SK-N-SH (cell line): ENCODE results near the gene AAMP. TPM values are rescaled to one million over a fixed set of nuclear protein-coding genes. Genes with fewer than 3 reads are reported as not detected.

ENCODE experiments used
- CTCF ChIA-PET: fragments of 300-600, 350-600 bp; formaldehyde crosslinking; extraction: SDS; loops from one replicate; lab custom pipeline; 2021; lab: Yijun Ruan, JAX
- POLR2A ChIA-PET: fragments of 350-600 bp; sonication (Branson Sonifier 250); formaldehyde crosslinking; extraction: SDS; loops from one replicate; lab custom pipeline; 2020; ENCODE audit warnings: antibody characterized with exemption, inconsistent platforms; lab: Yijun Ruan, JAX
- DNase-seq: peaks from one replicate; pipeline ENCODE4 v3.0.0; 2012
- H2AFZ ChIP-seq: fragments of 200-600 bp; sonication (generic); 2 replicates; pipeline ENCODE4 v1.8.1; 2016; ENCODE audit warnings: antibody characterized with exemption, mild to moderate bottlenecking, low read depth
- H3F3A ChIP-seq: fragments of 200-600 bp; sonication (generic); replicated peaks from 2 replicates; pipeline ENCODE3; 2016; ENCODE audit warnings: antibody characterized with exemption, mild to moderate bottlenecking; ENCODE audit not compliant: insufficient read depth
- H3K27ac ChIP-seq, 2 experiments: fragments of 200-500 bp in 1 of 2; fragments of 200-600 bp in 1 of 2; sonication (Bioruptor generic) in 1 of 2; sonication (generic), shearing (Covaris generic) in 1 of 2; 2 replicates each; pipeline versions ENCODE4 v1.5.1 to v1.6.1; 2014 to 2016; ENCODE audit warnings: low read depth in 2 of 2, inconsistent platforms in 1 of 2, low read length in 1 of 2, mild to moderate bottlenecking in 1 of 2, mixed read lengths in 1 of 2
- H3K27me3 ChIP-seq: fragments of 200-600 bp; sonication (generic), shearing (Covaris generic); 2 replicates; pipeline ENCODE4 v1.6.1; 2016; ENCODE audit warnings: mixed run types; ENCODE audit not compliant: insufficient read depth
- H3K36me3 ChIP-seq, 2 experiments: fragments of 200-500 bp in 1 of 2; fragments of 200-600 bp in 1 of 2; sonication (Bioruptor generic) in 1 of 2; sonication (generic) in 1 of 2; replicated peaks in 1 of 2; 2 replicates each; pipeline versions ENCODE3 to v1.5.1; 2014 to 2016; ENCODE audit warnings: low read length in 1 of 2, mild to moderate bottlenecking in 1 of 2; ENCODE audit not compliant: insufficient read depth in 2 of 2, control insufficient read depth in 1 of 2
- H3K4me1 ChIP-seq, 2 experiments: fragments of 200-500 bp in 1 of 2; fragments of 200-600 bp in 1 of 2; sonication (Bioruptor generic) in 1 of 2; sonication (generic), shearing (Covaris generic) in 1 of 2; 2 replicates each; pipeline versions ENCODE4 v1.5.1 to v1.6.1; 2014 to 2016; ENCODE audit warnings: low read depth in 1 of 2, low read length in 1 of 2, mixed run types in 1 of 2; ENCODE audit not compliant: insufficient read depth in 2 of 2, control insufficient read depth in 1 of 2
- H3K4me2 ChIP-seq: fragments of 200-600 bp; sonication (generic), shearing (Covaris generic); 2 replicates; pipeline ENCODE4 v1.6.1; 2017; ENCODE audit warnings: mixed run types
- H3K4me3 ChIP-seq, 2 experiments: fragments of 200-500 bp in 1 of 2; fragments of 200-600 bp in 1 of 2; sonication (Bioruptor generic) in 1 of 2; sonication (generic), shearing (Covaris generic) in 1 of 2; 2 replicates each; pipeline versions ENCODE4 v1.5.1 to v1.8.1; 2014 to 2016; ENCODE audit warnings: low read depth in 2 of 2, inconsistent platforms in 1 of 2, low read length in 1 of 2, mild to moderate bottlenecking in 1 of 2, mixed read lengths in 1 of 2, moderate library complexity in 1 of 2
- H3K79me2 ChIP-seq: fragments of 200-600 bp; sonication (generic); 2 replicates; pipeline ENCODE4 v1.8.1; 2017; ENCODE audit warnings: mild to moderate bottlenecking; ENCODE audit not compliant: insufficient read depth
- H3K9ac ChIP-seq: fragments of 200-600 bp; sonication (generic); 2 replicates; pipeline ENCODE4 v1.6.1; 2017; ENCODE audit warnings: mixed run types
- H3K9me2 ChIP-seq: fragments of 200-600 bp; sonication (generic); 2 replicates; pipeline ENCODE4 v1.6.1; 2017; ENCODE audit warnings: mixed run types
- H3K9me3 ChIP-seq: fragments of 200-600 bp; sonication (generic); 2 replicates; pipeline ENCODE4 v1.6.1; 2017; ENCODE audit warnings: mixed run types, mild to moderate bottlenecking, moderate library complexity
- H4K20me1 ChIP-seq: fragments of 200-600 bp; sonication (generic); 2 replicates; pipeline ENCODE4 v1.6.1; 2017; ENCODE audit warnings: mild to moderate bottlenecking, mixed run types; ENCODE audit not compliant: insufficient read depth
- CHD2 ChIP-seq: fragments of 150-350 bp; IDR thresholded peaks from 2 replicates; pipeline ENCODE4 v1.6.1; 2018; ENCODE audit warnings: low read length; ENCODE audit not compliant: partially characterized antibody
- CTCF ChIP-seq: fragments of 200-600 bp; sonication (generic); IDR thresholded peaks from 2 replicates; pipeline ENCODE4 v1.6.1; 2017; ENCODE audit warnings: antibody characterized with exemption, mild to moderate bottlenecking, moderate library complexity
- ELF1 ChIP-seq: IDR thresholded peaks from 2 replicates; pipeline ENCODE4 v1.4.0; 2012
- EP300 ChIP-seq, 2 experiments: IDR thresholded peaks; 2 replicates each; pipeline versions ENCODE4 v1.4.0 to v1.6.1; 2012; ENCODE audit warnings: borderline replicate concordance in 1 of 2, low read depth in 1 of 2, low read length in 1 of 2
- EZH2phosphoT487 ChIP-seq: fragments of 200-600 bp; sonication (generic); IDR thresholded peaks from 2 replicates; pipeline ENCODE4 v1.6.1; 2017; ENCODE audit warnings: low read depth, mixed run types, mild to moderate bottlenecking, antibody characterized with exemption, moderate library complexity, borderline replicate concordance
- FOSL2 ChIP-seq: IDR thresholded peaks from 2 replicates; pipeline ENCODE4 v1.4.0; 2012; ENCODE audit warnings: low read depth, mild to moderate bottlenecking, moderate library complexity, borderline replicate concordance
- FOXM1 ChIP-seq: IDR thresholded peaks from 2 replicates; pipeline ENCODE4 v1.4.0; 2012; ENCODE audit warnings: low read depth, mild to moderate bottlenecking
- GATA2 ChIP-seq: sonication (generic); formaldehyde crosslinking; IDR thresholded peaks from 2 replicates; pipeline ENCODE4 v1.5.0; 2020; ENCODE audit warnings: mild to moderate bottlenecking, missing genetic modification reagents
- IRF3 ChIP-seq: fragments of 150-350 bp; IDR thresholded peaks from 2 replicates; pipeline ENCODE4 v1.6.1; 2016; ENCODE audit warnings: mild to moderate bottlenecking, low read depth, low read length
- MEF2A ChIP-seq: IDR thresholded peaks from 2 replicates; pipeline ENCODE4 v1.4.0; 2012; ENCODE audit warnings: low read depth, borderline replicate concordance
- NRF1 ChIP-seq: IDR thresholded peaks from 2 replicates; pipeline ENCODE4 v1.6.1; 2012; ENCODE audit warnings: low read depth, mild to moderate bottlenecking, low read length
- PBX3 ChIP-seq: IDR thresholded peaks from 2 replicates; pipeline ENCODE4; 2012
- RAD21 ChIP-seq: IDR thresholded peaks from 2 replicates; pipeline ENCODE4 v1.6.1; 2012; ENCODE audit warnings: mild to moderate bottlenecking, low read length
- SIN3A ChIP-seq: IDR thresholded peaks from 2 replicates; pipeline ENCODE4 v1.6.1; 2012; ENCODE audit warnings: low read depth, mild to moderate bottlenecking, low read length, moderate library complexity, borderline replicate concordance
- SMC3 ChIP-seq: IDR thresholded peaks from 2 replicates; pipeline ENCODE4 v1.6.1; 2012; ENCODE audit warnings: low read depth, low read length, improper control_type of control experiment
- TCF12 ChIP-seq: IDR thresholded peaks from 2 replicates; pipeline ENCODE4 v1.4.0; 2012
- TEAD4 ChIP-seq: IDR thresholded peaks from 2 replicates; pipeline ENCODE4 v1.4.0; 2012; ENCODE audit warnings: mild to moderate bottlenecking, borderline replicate concordance; ENCODE audit not compliant: insufficient read depth
- USF1 ChIP-seq: IDR thresholded peaks from 2 replicates; pipeline ENCODE4 v1.4.0; 2012; ENCODE audit warnings: low read depth, borderline replicate concordance
- YY1 ChIP-seq: IDR thresholded peaks from 2 replicates; pipeline ENCODE4 v1.4.0; 2012; ENCODE audit warnings: low read depth, mild to moderate bottlenecking
- ZBTB33 ChIP-seq: IDR thresholded peaks from 2 replicates; pipeline ENCODE4 v1.4.0; 2012; ENCODE audit warnings: low read depth, borderline replicate concordance
- WGBS: methylation state at CpG from one replicate; pipeline ENCODE4 v1.1.6; 2017; ENCODE audit warnings: low lambda C conversion rate; 5-methylcytosine and 5-hydroxymethylcytosine counted together
- polyA plus RNA-seq, 3 experiments: library from polyadenylated mRNA; depleted of rRNA; stranded (reverse); fragments of >200 nt; gene quantifications; 2 replicates each; pipeline ENCODE4 v1.2.3, GENCODE V29; 2012

Gene AAMP
- polyA plus RNA-seq, 1 of the 3 experiments (the other 2 are of a cell fraction), result 276 TPM

- no peaks in the 10 kb centered on the region for H4K20me1 ChIP-seq
- WGBS, result 95% methylated on average over 13 of the region's 13 CpGs
These were observed 13.2 kb downstream of the AAMP start for GRCh38 chr2:218256612-218257350.

GRCh38 chr2:218255446-218255845 is 14.5 kb downstream of the AAMP start:
- H3F3A ChIP-seq, result peaks cover 66% of the 10 kb centered on the region
- POLR2A ChIA-PET, result no interaction called here
- peak overlapping the region in 1 of 2 experiments; percentile 22; a peak in 2 of 4 replicates for H3K27ac ChIP-seq
- H3K9me3 ChIP-seq, result no peaks in the 10 kb centered on the region
- H3K9ac ChIP-seq, result no peak overlapping the region
- no peak overlapping the region for H2AFZ ChIP-seq
- peaks cover 5% of the 10 kb centered on the region; the same call in 1 of the 2 replicates for H3K79me2 ChIP-seq
- 64% methylated on average over 6 of the region's 6 CpGs for WGBS
- H3K4me3 ChIP-seq, result no peak overlapping the region
- CTCF ChIA-PET, result interaction anchor here (0.6 to 3.0 kb wide), 2 partner anchors 17 to 25 kb away, joined by 3 to 8 read pairs; no protein-coding TSS in a partner anchor
- peaks cover 34 to 42% of the 10 kb centered on the region in 2 experiments for H3K36me3 ChIP-seq
- H3K4me2 ChIP-seq, result no peak overlapping the region
- no peaks in the 10 kb centered on the region for H4K20me1 ChIP-seq
- no peaks in the 10 kb centered on the region for H3K9me2 ChIP-seq
- H3K4me1 ChIP-seq, result peaks cover 11 to 21% of the 10 kb centered on the region in 2 experiments
- H3K27me3 ChIP-seq, result no peaks in the 10 kb centered on the region
- no peak for DNase-seq
- TF ChIP-seq IRF3, result no peak
- TF ChIP-seq EP300 (IDR thresholded peaks at IDR 0.05; ENCODE audit: borderline replicate concordance in 1 of 2, low read depth in 1 of 2, low read length in 1 of 2), result no peak
- no peak for TF ChIP-seq CTCF
- no peak for TF ChIP-seq FOXM1
- TF ChIP-seq FOSL2, result no peak
- TF ChIP-seq SMC3, result no peak
- TF ChIP-seq NRF1, result no peak
- TF ChIP-seq GATA2 (CRISPR knock-in tag), result no peak
- no peak for TF ChIP-seq SIN3A
- no peak for TF ChIP-seq ELF1
- no peak for TF ChIP-seq ZBTB33
- TF ChIP-seq USF1, result no peak
- no peak for TF ChIP-seq YY1
- TF ChIP-seq MEF2A, result no peak
- no peak for TF ChIP-seq TEAD4
- TF ChIP-seq RAD21, result no peak
- TF ChIP-seq EZH2phosphoT487, result no peak
- TF ChIP-seq PBX3, result no peak
- TF ChIP-seq TCF12, result no peak

More at GRCh38 chr2:218256612-218257350, 13.2 kb downstream of the AAMP start:
- ChIA-PET POLR2A (no interaction called here), CTCF (interaction anchor here (0.6 to 4.2 kb wide), 6 partner anchors 12 to 239 kb away, joined by 3 to 34 read pairs (median 4); no protein-coding TSS in a partner anchor)
- Histone ChIP-seq H3K4me1 (peaks cover 11 to 34% of the 10 kb centered on the region in 2 experiments), H3F3A (peaks cover 62% of the 10 kb centered on the region), H3K27ac (no peak overlapping the region; a peak in 1 of 4 replicates), H3K4me3 (no peak overlapping the region), H3K4me2 (no peak overlapping the region), H3K79me2 (no peaks in the 10 kb centered on the region), H3K36me3 (peaks cover 28 to 42% of the 10 kb centered on the region in 2 experiments), H3K9me3 (no peaks in the 10 kb centered on the region), H3K9me2 (no peaks in the 10 kb centered on the region), H2AFZ (no peak overlapping the region), H3K9ac (no peak overlapping the region), H3K27me3 (no peaks in the 10 kb centered on the region)
- TF ChIP-seq CHD2 (no peak), TEAD4 (no peak), MEF2A (no peak), EP300 (IDR thresholded peaks at IDR 0.05; ENCODE audit: borderline replicate concordance in 1 of 2, low read depth in 1 of 2, low read length in 1 of 2) (no peak)
- no peak for DNase-seq
